Sigmoid colon (tissue), 4 donors: ENCODE measurements around the gene PRKAG2.

ENCODE experiments used
- EP300 ChIP-seq, 4 donors: sonication (generic); formaldehyde crosslinking; IDR thresholded peaks; one replicate each; pipeline ENCODE4 v1.6.1; 2017; ENCODE audit warnings: antibody characterized with exemption in 4 of 4
- POLR2A ChIP-seq, 2 donors: fragments of 450-650 bp; IDR thresholded peaks; one replicate each; pipeline ENCODE4 v1.6.1; 2016; ENCODE audit warnings: antibody characterized with exemption in 2 of 2, mild to moderate bottlenecking in 2 of 2, moderate library complexity in 2 of 2
- POLR2AphosphoS5 ChIP-seq, 4 donors: sonication (generic); formaldehyde crosslinking; IDR thresholded peaks; one replicate each; pipeline ENCODE4 v1.6.1; 2017; ENCODE audit warnings: antibody characterized with exemption in 4 of 4
- TF ChIP-seq, protein P1 (sequence below), 4 experiments: fragments of 450-650 bp in 3 of 4; fragments of 200-600 bp in 1 of 4; IDR thresholded peaks; one replicate each; pipeline ENCODE4 v1.5.1; 2016 to 2019; ENCODE audit warnings: antibody characterized with exemption in 4 of 4, mild to moderate bottlenecking in 3 of 4, moderate library complexity in 2 of 4

DNA sequence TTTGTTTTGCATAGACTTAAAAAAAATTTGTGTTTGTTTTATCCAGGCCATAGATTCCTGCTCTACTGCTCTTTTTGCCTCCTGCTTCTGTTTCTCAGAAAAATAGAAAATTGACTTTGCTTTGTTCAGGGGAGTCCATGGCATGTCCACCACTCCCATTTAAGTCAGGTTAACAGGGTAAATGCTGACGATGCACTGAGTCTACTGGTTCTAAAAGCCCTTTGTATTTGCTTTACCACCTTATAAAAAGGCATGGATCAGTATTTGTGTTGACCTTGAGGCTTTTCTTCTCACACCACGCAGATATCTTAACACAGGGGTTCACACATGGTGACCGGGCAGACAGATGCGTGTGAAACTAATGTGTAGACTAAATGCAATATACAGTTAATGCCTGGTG lies 217.7 kb downstream of the PRKAG2 start:
- TF ChIP-seq POLR2AphosphoS5 (IDR thresholded peaks at IDR 0.05), result no peak
- TF ChIP-seq, protein P1, sequence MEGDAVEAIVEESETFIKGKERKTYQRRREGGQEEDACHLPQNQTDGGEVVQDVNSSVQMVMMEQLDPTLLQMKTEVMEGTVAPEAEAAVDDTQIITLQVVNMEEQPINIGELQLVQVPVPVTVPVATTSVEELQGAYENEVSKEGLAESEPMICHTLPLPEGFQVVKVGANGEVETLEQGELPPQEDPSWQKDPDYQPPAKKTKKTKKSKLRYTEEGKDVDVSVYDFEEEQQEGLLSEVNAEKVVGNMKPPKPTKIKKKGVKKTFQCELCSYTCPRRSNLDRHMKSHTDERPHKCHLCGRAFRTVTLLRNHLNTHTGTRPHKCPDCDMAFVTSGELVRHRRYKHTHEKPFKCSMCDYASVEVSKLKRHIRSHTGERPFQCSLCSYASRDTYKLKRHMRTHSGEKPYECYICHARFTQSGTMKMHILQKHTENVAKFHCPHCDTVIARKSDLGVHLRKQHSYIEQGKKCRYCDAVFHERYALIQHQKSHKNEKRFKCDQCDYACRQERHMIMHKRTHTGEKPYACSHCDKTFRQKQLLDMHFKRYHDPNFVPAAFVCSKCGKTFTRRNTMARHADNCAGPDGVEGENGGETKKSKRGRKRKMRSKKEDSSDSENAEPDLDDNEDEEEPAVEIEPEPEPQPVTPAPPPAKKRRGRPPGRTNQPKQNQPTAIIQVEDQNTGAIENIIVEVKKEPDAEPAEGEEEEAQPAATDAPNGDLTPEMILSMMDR (IDR thresholded peaks at IDR 0.05), result no peak
- no peak for TF ChIP-seq EP300 (IDR thresholded peaks at IDR 0.05)
- TF ChIP-seq POLR2A (IDR thresholded peaks at IDR 0.05), result no peak
